Upper lobe of left lung (tissue), 6 donors: ENCODE data around the gene FTO. TPM values are rescaled to one million over a fixed set of nuclear protein-coding genes. Genes with fewer than 3 reads are reported as not detected.

Experiments used
- ATAC-seq, 2 donors: fragments of 200-7000 bp; cut with Tn5 transposase; one replicate each; pipeline ENCODE4 v1.9.1; 2022; ENCODE audit warnings: mild to moderate bottlenecking in 2 of 2, moderate library complexity in 2 of 2; ENCODE audit not compliant: low FRiP score in 2 of 2
- DNase-seq, 2 donors: peaks; one replicate each; pipeline ENCODE4 v3.0.0-alpha.2; 2019 to 2020
- H3K27ac ChIP-seq, 4 donors: fragments of 200-600 bp; sonication (generic); one replicate each; pipeline ENCODE4 v1.5.1; 2016 to 2019
- H3K27me3 ChIP-seq, 4 donors: fragments of 200-600 bp; sonication (generic); one replicate each; pipeline ENCODE4 v1.5.1; 2017 to 2019
- H3K36me3 ChIP-seq, 4 donors: fragments of 200-600 bp; sonication (generic); one replicate each; pipeline ENCODE4 v1.5.1; 2016 to 2019
- H3K4me1 ChIP-seq, 4 donors: fragments of 200-600 bp; sonication (generic); one replicate each; pipeline ENCODE4 v1.5.1; 2018 to 2019
- H3K4me3 ChIP-seq, 4 donors: fragments of 200-600 bp; sonication (generic); one replicate each; pipeline ENCODE4 v1.5.1; 2017 to 2019; ENCODE audit warnings: mild to moderate bottlenecking in 2 of 4, moderate library complexity in 1 of 4
- H3K9me3 ChIP-seq, 4 donors: fragments of 200-600 bp; sonication (generic); one replicate each; pipeline ENCODE4 v1.5.1; 2018 to 2019
- CTCF ChIP-seq, 6 experiments: fragments of 450-650 bp in 4 of 6; fragments of 200-600 bp in 2 of 6; sonication (generic) in 2 of 6; IDR thresholded peaks; one replicate each; pipeline ENCODE4 v1.5.1; 2016 to 2019; ENCODE audit warnings: antibody characterized with exemption in 6 of 6
- EP300 ChIP-seq, 4 donors: sonication (generic); formaldehyde crosslinking; IDR thresholded peaks; one replicate each; pipeline ENCODE4 v1.5.1; 2017; ENCODE audit warnings: antibody characterized with exemption in 4 of 4, control low read depth in 2 of 4
- POLR2A ChIP-seq, 4 donors: fragments of 450-650 bp; IDR thresholded peaks; one replicate each; pipeline ENCODE4 v1.5.1; 2016 to 2017; ENCODE audit warnings: antibody characterized with exemption in 4 of 4, mild to moderate bottlenecking in 2 of 4
- POLR2AphosphoS5 ChIP-seq, 2 donors: sonication (generic); formaldehyde crosslinking; IDR thresholded peaks; one replicate each; pipeline ENCODE4 v1.5.1; 2017; ENCODE audit warnings: antibody characterized with exemption in 2 of 2
- WGBS, 2 donors: methylation state at CpG; one replicate each; pipeline ENCODE4 v1.1.5; 2017 to 2018; 5-methylcytosine and 5-hydroxymethylcytosine counted together
- total RNA-seq, 6 donors: library from RNA; depleted of rRNA in 4 of 6; stranded (reverse); fragments of >200 nt in 4 of 6; gene quantifications; one replicate each; pipeline versions ENCODE4 v1.1.0 to v1.2.1, GENCODE V29; 2016 to 2021
- donor health status: DM: no; HTN: no; CAD: no; lungs with moderate emphysema.
- donor health status: DM: no; HTN: yes; CAD: no; lungs with severe emphysema.

FTO gene
- total RNA-seq, 6 donors from 2014 or later = 62.9 to 114 (median 75.4) TPM

GRCh38 chr16:54062361-54063278, 358.7 kb downstream of the FTO start:
- WGBS, 2 donors = 72 to 79% methylated on average over 13 of the region's 13 CpGs
- no peak overlapping the region for H3K27ac ChIP-seq
- no peak for TF ChIP-seq CTCF (IDR thresholded peaks at IDR 0.05)
- TF ChIP-seq POLR2AphosphoS5 (IDR thresholded peaks at IDR 0.05) = no peak
- no peak for TF ChIP-seq POLR2A (IDR thresholded peaks at IDR 0.05)
- no peak for TF ChIP-seq EP300 (IDR thresholded peaks at IDR 0.05)
- H3K9me3 ChIP-seq = no peaks in the 10 kb centered on the region
- H3K4me3 ChIP-seq = no peak overlapping the region
- peaks cover 0 to 6% (median 0%) of the 10 kb centered on the region in 4 donors for H3K4me1 ChIP-seq
- H3K36me3 ChIP-seq = no peaks in the 10 kb centered on the region
- DNase-seq (no peak), ATAC-seq (no peak)
- H3K27me3 ChIP-seq = no peaks in the 10 kb centered on the region

GRCh38 chr16:54063279-54063773, 359.4 kb downstream of the FTO start:
- DNase-seq (no peak), ATAC-seq (no peak)
- 58 to 62% methylated on average over 10 of the region's 10 CpGs for WGBS, 2 donors
- no peaks in the 10 kb centered on the region for H3K36me3 ChIP-seq
- no peak overlapping the region for H3K27ac ChIP-seq
- H3K4me1 ChIP-seq = peaks cover 0 to 6% (median 0%) of the 10 kb centered on the region in 4 donors
- H3K9me3 ChIP-seq = no peaks in the 10 kb centered on the region
- TF ChIP-seq POLR2AphosphoS5 (IDR thresholded peaks at IDR 0.05) = no peak
- no peak for TF ChIP-seq CTCF (IDR thresholded peaks at IDR 0.05)
- no peak for TF ChIP-seq POLR2A (IDR thresholded peaks at IDR 0.05)
- TF ChIP-seq EP300 (IDR thresholded peaks at IDR 0.05) = no peak
- H3K4me3 ChIP-seq = no peak overlapping the region
- no peaks in the 10 kb centered on the region for H3K27me3 ChIP-seq

- H3K36me3 ChIP-seq = no peaks in the 10 kb centered on the region
- no peak for TF ChIP-seq EP300 (IDR thresholded peaks at IDR 0.05)
- no peak for TF ChIP-seq POLR2A (IDR thresholded peaks at IDR 0.05)
- no peak for TF ChIP-seq CTCF (IDR thresholded peaks at IDR 0.05)
- TF ChIP-seq POLR2AphosphoS5 (IDR thresholded peaks at IDR 0.05) = no peak
- no peak overlapping the region for H3K4me3 ChIP-seq
- peaks cover 0 to 6% (median 0%) of the 10 kb centered on the region in 4 donors for H3K4me1 ChIP-seq
- H3K9me3 ChIP-seq = no peaks in the 10 kb centered on the region
- 87 to 98% methylated on average over 4 of the region's 4 CpGs for WGBS, 2 donors
- no peak overlapping the region for H3K27ac ChIP-seq
- no peak for DNase-seq
- H3K27me3 ChIP-seq = no peaks in the 10 kb centered on the region
- ATAC-seq = no peak
Observed at GRCh38 chr16:54066451-54067105, 362.6 kb downstream of the FTO start.

- Histone ChIP-seq H3K4me3 (no peak overlapping the region), H3K27ac (no peak overlapping the region), H3K36me3 (no peaks in the 10 kb centered on the region), H3K27me3 (no peaks in the 10 kb centered on the region), H3K9me3 (no peaks in the 10 kb centered on the region), H3K4me1 (peaks cover 0 to 5% (median 0%) of the 10 kb centered on the region in 4 donors)
- DNase-seq (no peak), ATAC-seq (no peak)
- TF ChIP-seq EP300 (IDR thresholded peaks at IDR 0.05) = no peak
- no peak for TF ChIP-seq POLR2AphosphoS5 (IDR thresholded peaks at IDR 0.05)
- TF ChIP-seq POLR2A (IDR thresholded peaks at IDR 0.05) = no peak
- no peak for TF ChIP-seq CTCF (IDR thresholded peaks at IDR 0.05)
- WGBS, 2 donors = 88 to 94% methylated on average over 8 of the region's 8 CpGs
Observed at GRCh38 chr16:54067322-54068065, 363.5 kb downstream of the FTO start.
